ENCODE measurements around the gene SHOC2. TPM values are rescaled to one million over a fixed set of nuclear protein-coding genes. Genes with fewer than 3 reads are reported as not detected.

SHOC2 gene
- total and polyA plus RNA-seq, 2 experiments from 2014 or later, result 64.6 to 67.7 TPM

DNA sequence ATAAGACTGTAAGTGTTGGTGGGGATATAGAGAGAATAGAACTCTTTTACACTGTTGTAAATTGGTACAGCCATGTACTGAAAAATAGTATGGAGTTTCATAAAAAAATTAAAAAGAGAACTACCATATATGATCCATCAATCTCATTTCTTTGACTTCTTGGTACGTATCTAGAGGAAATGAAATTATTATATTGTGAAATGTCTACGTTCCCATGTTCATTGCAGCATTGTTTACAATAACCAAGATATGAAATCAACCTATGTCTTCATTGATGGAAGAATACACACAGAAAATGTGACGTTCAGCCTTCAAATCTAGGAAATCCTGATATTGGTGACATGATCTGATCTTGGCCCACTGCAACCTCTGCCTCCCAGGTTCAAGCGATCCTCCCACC is 32.0 kb downstream of the SHOC2 start:
- no peak overlapping the region for H3K9ac ChIP-seq
- WGBS, 2 experiments (ENCODE audit: low coverage in 1 of 2, low lambda C conversion rate in 2 of 2, missing lambda C conversion rate in 2 of 2), result 93 to 95% methylated on average over 4 of the region's 4 CpGs
- H4K20me1 ChIP-seq (ENCODE audit: insufficient read depth), result peaks cover 7% of the 10 kb centered on the region; the same call in 1 of the 2 replicates
- peaks cover 100% of the 10 kb centered on the region for H3K79me2 ChIP-seq (ENCODE audit: insufficient read depth)
- TF ChIP-seq EZH2 (IDR thresholded peaks at IDR 0.05; ENCODE audit: insufficient read depth, poor library complexity, severe bottlenecking), result no peak
- no peak for TF ChIP-seq EZH2phosphoT487 (IDR thresholded peaks at IDR 0.05; ENCODE audit: insufficient read depth, low read depth)
- DNase-seq, result no peak
- H3K9me3 ChIP-seq (ENCODE audit: low read depth), result no peaks in the 10 kb centered on the region
- H3K27ac ChIP-seq, result no peak overlapping the region
- peaks cover 15% of the 10 kb centered on the region for H3K4me1 ChIP-seq (ENCODE audit: insufficient read depth)
- no peak overlapping the region for H2AFZ ChIP-seq
- H3F3A ChIP-seq (ENCODE audit: insufficient read depth), result 0 out of 2 replicates have a peak, but pooled peaks cover 5% of the 10 kb centered on the region
- in situ Hi-C loops (cut with MboI), result no loop called here
- no peak overlapping the region for H3K4me2 ChIP-seq (ENCODE audit: unreplicated experiment)
- 0 out of 2 replicates have a peak, but pooled peaks cover 15% of the 10 kb centered on the region for H3K36me3 ChIP-seq (ENCODE audit: low read depth)
- no peak overlapping the region for H3K4me3 ChIP-seq
- no peaks in the 10 kb centered on the region for H3K27me3 ChIP-seq (replicated peaks; ENCODE audit: insufficient read depth)
- 0 out of 2 replicates have a peak, but pooled peaks cover 2% of the 10 kb centered on the region for H3K9me2 ChIP-seq (ENCODE audit: insufficient read depth)

DNA sequence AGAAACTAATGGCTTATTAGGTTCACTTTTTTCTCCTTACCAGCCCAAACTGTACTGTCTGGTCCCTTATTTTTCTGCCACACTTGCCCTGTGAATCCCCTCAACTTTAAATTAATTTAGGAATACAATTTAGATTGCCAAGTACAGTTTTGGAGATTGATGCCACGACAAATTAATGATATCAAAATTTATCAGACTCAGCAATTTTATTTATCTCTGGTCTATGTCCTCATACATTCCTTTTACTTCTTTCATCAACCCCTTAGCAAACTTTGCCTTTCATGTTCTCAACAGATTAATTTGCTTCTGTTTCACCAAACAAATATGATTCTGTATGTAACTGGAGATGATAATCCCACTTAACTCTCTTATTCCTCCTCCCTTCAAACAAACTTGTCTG is 38.2 kb downstream of the SHOC2 start:
- Histone ChIP-seq H3K9me2 (ENCODE audit: insufficient read depth) (no peaks in the 10 kb centered on the region), H3K4me2 (ENCODE audit: unreplicated experiment) (no peak overlapping the region), H3K9ac (no peak overlapping the region), H3K27ac (no peak overlapping the region), H3K4me3 (no peak overlapping the region), H3K36me3 (ENCODE audit: low read depth) (no peaks in the 10 kb centered on the region), H2AFZ (no peak overlapping the region), H3K27me3 (replicated peaks; ENCODE audit: insufficient read depth) (no peaks in the 10 kb centered on the region), H4K20me1 (ENCODE audit: insufficient read depth) (peaks cover 27% of the 10 kb centered on the region), H3F3A (ENCODE audit: insufficient read depth) (peaks cover 12% of the 10 kb centered on the region; the same call in 1 of the 2 replicates), H3K4me1 (ENCODE audit: insufficient read depth) (peaks cover 12% of the 10 kb centered on the region), H3K9me3 (ENCODE audit: low read depth) (no peaks in the 10 kb centered on the region), H3K79me2 (ENCODE audit: insufficient read depth) (peaks cover 100% of the 10 kb centered on the region)
- WGBS, 2 experiments (ENCODE audit: low coverage in 1 of 2, low lambda C conversion rate in 2 of 2, missing lambda C conversion rate in 2 of 2), result 97 to 100% methylated on average over 1 of the region's 1 CpG
- no peak for DNase-seq
- TF ChIP-seq EZH2 (IDR thresholded peaks at IDR 0.05; ENCODE audit: insufficient read depth, poor library complexity, severe bottlenecking) (no peak), EZH2phosphoT487 (IDR thresholded peaks at IDR 0.05; ENCODE audit: insufficient read depth, low read depth) (no peak)
- in situ Hi-C loops (cut with MboI), result no loop called here

DNA sequence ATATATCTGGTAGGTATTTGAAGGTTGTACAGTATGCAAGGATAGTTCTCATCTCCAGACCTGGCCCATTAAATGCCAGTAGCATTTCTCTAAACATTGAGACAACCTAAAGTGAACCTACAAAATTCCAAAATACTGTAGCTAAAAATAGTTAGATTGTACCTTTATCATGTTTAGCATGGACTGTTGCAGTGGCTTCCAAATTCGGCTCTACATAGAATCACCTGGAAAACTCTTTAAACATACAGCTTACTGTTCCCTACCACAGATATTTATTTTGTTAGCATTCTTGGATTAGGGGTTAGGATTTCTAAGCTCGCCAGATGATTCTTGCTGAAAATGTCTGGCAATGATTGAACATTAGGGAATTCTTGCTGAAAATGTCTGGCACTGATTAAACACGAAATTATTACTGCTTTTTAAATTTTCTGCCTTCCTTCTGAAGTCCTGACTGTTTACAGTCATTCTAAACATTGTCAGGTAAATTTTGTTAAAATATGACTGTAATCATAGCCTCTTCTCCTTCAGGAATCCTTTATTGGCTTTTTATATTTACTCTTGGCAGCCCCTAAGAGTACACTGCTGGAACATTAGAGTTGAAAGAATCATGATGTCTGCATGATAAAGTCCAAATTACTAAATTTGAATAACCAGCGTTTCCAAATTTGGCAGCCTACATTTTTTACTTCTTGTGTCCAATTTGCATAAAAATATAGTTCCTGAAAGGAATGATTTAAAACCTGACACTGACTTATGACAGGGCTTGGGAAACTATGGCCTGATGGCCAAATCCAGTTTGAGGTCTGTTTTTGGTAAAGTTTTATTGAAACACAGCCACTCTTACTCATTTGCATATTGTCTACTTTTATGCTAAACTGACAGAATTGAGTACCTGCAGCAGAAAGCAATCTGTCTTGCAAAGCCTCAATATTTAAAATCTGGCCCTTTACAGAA is 40.3 kb downstream of the SHOC2 start:
- H3K9me3 ChIP-seq (ENCODE audit: low read depth), result no peaks in the 10 kb centered on the region
- TF ChIP-seq EZH2phosphoT487 (IDR thresholded peaks at IDR 0.05; ENCODE audit: insufficient read depth, low read depth) (no peak), EZH2 (IDR thresholded peaks at IDR 0.05; ENCODE audit: insufficient read depth, poor library complexity, severe bottlenecking) (no peak)
- H4K20me1 ChIP-seq (ENCODE audit: insufficient read depth), result peaks cover 29% of the 10 kb centered on the region
- no peak overlapping the region for H3K4me3 ChIP-seq
- no peak overlapping the region for H2AFZ ChIP-seq
- H3K27me3 ChIP-seq (replicated peaks; ENCODE audit: insufficient read depth), result no peaks in the 10 kb centered on the region
- no peak overlapping the region for H3K27ac ChIP-seq
- H3K4me2 ChIP-seq (ENCODE audit: unreplicated experiment), result no peak overlapping the region
- H3K36me3 ChIP-seq (ENCODE audit: low read depth), result no peaks in the 10 kb centered on the region
- peak; percentile 18 for DNase-seq
- in situ Hi-C loops (cut with MboI), result no loop called here
- H3K9me2 ChIP-seq (ENCODE audit: insufficient read depth), result no peaks in the 10 kb centered on the region
- H3K9ac ChIP-seq, result no peak overlapping the region
- H3F3A ChIP-seq (ENCODE audit: insufficient read depth), result peaks cover 12% of the 10 kb centered on the region; the same call in 1 of the 2 replicates
- H3K4me1 ChIP-seq (ENCODE audit: insufficient read depth), result peaks cover 12% of the 10 kb centered on the region
- peaks cover 100% of the 10 kb centered on the region for H3K79me2 ChIP-seq (ENCODE audit: insufficient read depth)
- WGBS, 2 experiments (ENCODE audit: low coverage in 1 of 2, low lambda C conversion rate in 2 of 2, missing lambda C conversion rate in 2 of 2), result 12 to 14% methylated on average over 4 of the region's 4 CpGs

DNA sequence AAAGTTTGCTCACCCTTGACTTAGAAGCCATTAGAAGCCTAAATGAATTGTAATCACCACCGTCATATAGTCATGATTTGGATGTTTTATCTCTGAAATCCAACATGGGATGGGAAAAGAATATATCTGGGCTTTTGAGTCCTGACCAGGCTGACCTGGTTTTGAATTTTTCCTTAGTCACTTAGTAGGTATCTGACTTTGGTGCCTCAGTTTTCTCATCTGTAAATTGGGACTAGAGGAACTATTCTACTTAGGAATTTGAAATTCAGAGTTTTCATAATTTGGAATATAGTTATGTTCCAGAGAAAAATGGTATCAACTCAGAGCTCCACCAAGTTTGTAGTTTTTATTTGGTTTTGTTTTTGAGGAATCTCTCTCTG is 40.9 kb downstream of the SHOC2 start:
- Histone ChIP-seq H3K79me2 (ENCODE audit: insufficient read depth) (peaks cover 100% of the 10 kb centered on the region), H2AFZ (no peak overlapping the region), H4K20me1 (ENCODE audit: insufficient read depth) (peaks cover 29% of the 10 kb centered on the region), H3K4me1 (ENCODE audit: insufficient read depth) (peaks cover 12% of the 10 kb centered on the region), H3K4me2 (ENCODE audit: unreplicated experiment) (no peak overlapping the region), H3K36me3 (ENCODE audit: low read depth) (no peaks in the 10 kb centered on the region), H3K4me3 (no peak overlapping the region), H3F3A (ENCODE audit: insufficient read depth) (peaks cover 8% of the 10 kb centered on the region; the same call in 1 of the 2 replicates), H3K9ac (no peak overlapping the region), H3K9me3 (ENCODE audit: low read depth) (no peaks in the 10 kb centered on the region), H3K27me3 (replicated peaks; ENCODE audit: insufficient read depth) (no peaks in the 10 kb centered on the region), H3K9me2 (ENCODE audit: insufficient read depth) (no peaks in the 10 kb centered on the region), H3K27ac (no peak overlapping the region)
- TF ChIP-seq EZH2phosphoT487 (IDR thresholded peaks at IDR 0.05; ENCODE audit: insufficient read depth, low read depth), result no peak
- no peak for TF ChIP-seq EZH2 (IDR thresholded peaks at IDR 0.05; ENCODE audit: insufficient read depth, poor library complexity, severe bottlenecking)
- WGBS, 2 experiments (ENCODE audit: low coverage in 1 of 2, low lambda C conversion rate in 2 of 2, missing lambda C conversion rate in 2 of 2), result 96 to 100% methylated on average over 1 of the region's 1 CpG
- no peak for DNase-seq
- in situ Hi-C loops (cut with MboI), result no loop called here

Measured in GM23248 (cell line).